Measurements from ENCODE around the gene TMEM218.

GRCh38 chr11:125102025-125102424 lies 9.4 kb downstream of the TMEM218 start:
- no peak for TF ChIP-seq POLR2A (IDR thresholded peaks at IDR 0.05)
- TF ChIP-seq CTCF (IDR thresholded peaks at IDR 0.05), result no peak

Measured in transverse colon (tissue), 3 donors.